ENCODE measurements around the gene RAB3A. TPM values are rescaled to one million over a fixed set of nuclear protein-coding genes. Genes with fewer than 3 reads are reported as not detected.

RAB3A gene
- total and polyA plus RNA-seq, 9 of the 15 experiments (the other 6 are each of a cell fraction or from before 2014, with no cell fraction given), result 0.17 to 5.1 (median 0.90) TPM; not detected in 1

- Histone ChIP-seq H3K36me3 (ENCODE audit: control insufficient read depth, insufficient read depth, low read length) (peaks cover 31% of the 10 kb centered on the region; the same call in 2 of the 3 replicates), H3K27ac (ENCODE audit: extremely low read depth, low read depth, low read length) (no peak overlapping the region), H3K79me2 (ENCODE audit: control insufficient read depth, insufficient read depth, low read length) (peaks cover 15% of the 10 kb centered on the region), H4K20me1 (replicated peaks; ENCODE audit: control insufficient read depth, insufficient read depth, low read length) (0 out of 2 replicates have a peak, but pooled peaks cover 7% of the 10 kb centered on the region), H3K4me2 (ENCODE audit: insufficient read depth, low read length) (no peak overlapping the region), H3K9me1 (ENCODE audit: control insufficient read depth, insufficient read depth, low read length) (no peaks in the 10 kb centered on the region), H2AFZ (ENCODE audit: low read depth, low read length) (no peak overlapping the region), H3K4me1 (replicated peaks in 1 of 2; ENCODE audit: control insufficient read depth in 2 of 2, insufficient read depth in 2 of 2, low read length in 2 of 2) (peaks cover 15 to 45% of the 10 kb centered on the region in 2 experiments; a peak in 4 of 5 replicates), H3K4me3 (no peak overlapping the region), H3K27me3 (ENCODE audit: control insufficient read depth in 2 of 2, insufficient read depth in 2 of 2, low read length in 2 of 2) (no peaks in the 10 kb centered on the region), H3K9me3 (replicated peaks; ENCODE audit: control insufficient read depth, insufficient read depth, low read depth, low read length) (no peaks in the 10 kb centered on the region), H3K9ac (ENCODE audit: insufficient read depth in 1 of 2, low read depth in 2 of 2, low read length in 2 of 2) (0 out of 4 replicates have a peak overlapping the region, but pooled peaks of 1 of the 2 experiments have one; percentile 27)
- in situ Hi-C loops (cut with MboI) (no loop called here), intact Hi-C loops (cut with micrococcal nuclease) (no loop called here)
- DNase-seq (ENCODE audit: extremely low read depth in 1 of 4, low spot score in 3 of 4) (no peak), ATAC-seq (no peak), FAIRE-seq (no peak)
- TF ChIP-seq CREB1 (IDR thresholded peaks at IDR 0.05) (no peak), CREB1 (CRISPR knock-in tag; IDR thresholded peaks at IDR 0.05) (no peak), PYGO2 (tag; IDR thresholded peaks at IDR 0.05) (no peak), CLOCK (CRISPR knock-in tag; IDR thresholded peaks at IDR 0.05; ENCODE audit: borderline replicate concordance) (no peak), GABPA (tag; conservative IDR thresholded peaks at IDR 0.05; ENCODE audit: low read depth) (no peak), DDX20 (tag; IDR thresholded peaks at IDR 0.05; ENCODE audit: low read depth) (no peak), ZNF3 (CRISPR knock-in tag; IDR thresholded peaks at IDR 0.05) (no peak), ATF1 (CRISPR knock-in tag; IDR thresholded peaks at IDR 0.05) (no peak), ATF1 (tag; IDR thresholded peaks at IDR 0.05) (no peak), ARID4B (CRISPR knock-in tag; IDR thresholded peaks at IDR 0.05) (no peak), ZNF280B (CRISPR knock-in tag; IDR thresholded peaks at IDR 0.05) (no peak), IFI16 (CRISPR knock-in tag; IDR thresholded peaks at IDR 0.05) (no peak), PTRF (tag; IDR thresholded peaks at IDR 0.05) (no peak), KDM1A (IDR thresholded peaks at IDR 0.05) (no peak)
- no TSS peak for BruUV-seq (replicated peaks)
- POLR2A ChIA-PET, result interaction anchor here (1.2 kb wide), 1 partner anchor 41 kb away, joined by 4 read pairs; no protein-coding TSS in a partner anchor
- 89% methylated on average over 14 of the region's 16 CpGs for WGBS (ENCODE audit: insufficient coverage, low coverage, missing lambda C conversion rate)
- CTCF ChIA-PET (ENCODE audit: low intra/inter-chr PET ratio), result interaction anchor here (0.7 kb wide), 1 partner anchor 34 kb away, joined by 7 read pairs; no protein-coding TSS in a partner anchor
Measured at GRCh38 chr19:18149596-18149975, 54.3 kb downstream of the RAB3A start.
